ENCODE data around the gene RNF111. TPM values are rescaled to one million over a fixed set of nuclear protein-coding genes. Genes with fewer than 3 reads are reported as not detected.
"Not testable (repeated sequence)": the region's sequence is repeated elsewhere in the genome, so short reads cannot be mapped to it uniquely, and the experiment has no call there.

The RNF111 gene
- total RNA-seq, 1 donor from 2014 or later = 21.0 TPM

DNA sequence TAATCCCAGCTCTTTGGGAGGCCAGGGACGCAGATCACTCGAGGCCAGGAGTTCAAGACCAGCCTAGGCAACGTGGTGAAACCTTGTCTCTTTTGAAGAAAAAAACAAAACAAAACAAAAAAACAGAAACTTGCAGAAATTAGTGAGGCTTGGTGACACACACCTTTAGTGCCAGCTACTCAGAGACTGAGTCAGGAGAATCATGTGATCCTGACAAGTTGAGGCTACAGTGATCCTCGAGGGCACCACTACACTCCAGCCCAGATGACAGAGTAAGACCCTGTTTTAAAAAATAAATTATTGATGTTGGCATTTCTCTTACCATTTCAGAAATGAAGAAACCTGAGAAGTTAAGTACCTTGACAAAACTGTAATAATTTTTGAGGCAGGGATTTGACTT, 72.9 kb downstream of the RNF111 start:
- no peak for ATAC-seq

GRCh38 chr15:59063042-59063441, 75.6 kb downstream of the RNF111 start:
- ATAC-seq = no peak

DNA sequence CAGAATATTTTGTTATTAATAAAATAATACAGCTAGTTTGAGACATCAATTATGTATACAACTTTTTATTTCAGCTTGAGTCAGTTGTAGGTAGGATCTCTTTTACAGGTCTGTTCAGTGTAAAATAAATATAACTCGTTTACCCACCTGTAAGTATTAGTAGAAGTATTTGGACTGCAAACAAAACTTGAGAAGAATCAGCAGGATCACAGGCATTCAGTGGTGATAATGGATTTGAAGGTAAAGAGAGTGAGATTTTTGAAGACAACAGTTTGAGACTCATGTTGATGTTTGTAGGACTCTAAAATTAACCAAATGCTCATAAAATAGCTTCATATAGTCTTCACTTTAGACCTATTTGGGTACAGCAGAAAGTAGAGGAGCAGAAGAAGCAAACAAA, 82.0 kb downstream of the RNF111 start:
- no peak for ATAC-seq

GRCh38 chr15:59074607-59075006, 87.1 kb downstream of the RNF111 start:
- no peak for ATAC-seq

GRCh38 chr15:59087731-59088130, 100.3 kb downstream of the RNF111 start:
- no peak for ATAC-seq

DNA sequence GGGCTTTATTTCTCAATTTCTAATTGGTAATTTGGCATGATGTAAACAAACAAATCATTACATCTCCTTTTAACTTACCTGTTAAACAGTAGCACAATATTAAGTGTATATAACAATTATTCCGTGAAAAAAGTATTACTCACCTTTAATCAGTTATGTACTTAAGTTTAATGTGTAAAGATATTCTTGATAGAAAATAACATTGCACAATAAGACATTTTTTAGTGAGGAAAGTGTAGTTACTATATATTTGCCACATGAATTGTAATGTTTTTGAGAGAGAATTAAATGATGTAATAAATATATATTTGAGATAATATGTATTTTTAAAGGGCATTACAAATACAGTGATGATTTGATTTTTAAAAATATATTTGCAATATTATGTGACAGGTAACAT, 106.6 kb downstream of the RNF111 start:
- ATAC-seq = no peak

DNA sequence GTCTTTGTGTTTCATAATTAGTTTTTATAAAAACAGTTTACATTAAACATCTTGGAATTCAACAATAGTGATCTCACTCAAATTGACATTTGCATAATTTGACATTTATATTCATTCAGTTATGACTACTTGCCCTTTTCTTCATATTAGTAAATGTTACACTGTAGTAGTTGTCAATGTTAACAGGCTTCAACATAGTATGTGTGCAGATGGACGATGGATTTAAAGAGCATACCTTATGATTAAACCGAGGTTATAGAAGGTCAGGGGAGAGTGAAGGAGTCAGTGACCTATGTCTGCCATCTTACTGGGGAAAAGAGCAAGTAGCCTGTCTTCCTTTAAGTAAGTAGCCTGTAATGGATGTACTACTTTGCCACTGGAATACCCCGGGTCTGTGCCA, 109.0 kb downstream of the RNF111 start:
- ATAC-seq = no peak

GRCh38 chr15:59099162-59099685, 111.8 kb downstream of the RNF111 start:
- no peak for ATAC-seq

- peak; percentile 28 for ATAC-seq
Measured at GRCh38 chr15:59104602-59104911, 117.1 kb downstream of the RNF111 start.

DNA sequence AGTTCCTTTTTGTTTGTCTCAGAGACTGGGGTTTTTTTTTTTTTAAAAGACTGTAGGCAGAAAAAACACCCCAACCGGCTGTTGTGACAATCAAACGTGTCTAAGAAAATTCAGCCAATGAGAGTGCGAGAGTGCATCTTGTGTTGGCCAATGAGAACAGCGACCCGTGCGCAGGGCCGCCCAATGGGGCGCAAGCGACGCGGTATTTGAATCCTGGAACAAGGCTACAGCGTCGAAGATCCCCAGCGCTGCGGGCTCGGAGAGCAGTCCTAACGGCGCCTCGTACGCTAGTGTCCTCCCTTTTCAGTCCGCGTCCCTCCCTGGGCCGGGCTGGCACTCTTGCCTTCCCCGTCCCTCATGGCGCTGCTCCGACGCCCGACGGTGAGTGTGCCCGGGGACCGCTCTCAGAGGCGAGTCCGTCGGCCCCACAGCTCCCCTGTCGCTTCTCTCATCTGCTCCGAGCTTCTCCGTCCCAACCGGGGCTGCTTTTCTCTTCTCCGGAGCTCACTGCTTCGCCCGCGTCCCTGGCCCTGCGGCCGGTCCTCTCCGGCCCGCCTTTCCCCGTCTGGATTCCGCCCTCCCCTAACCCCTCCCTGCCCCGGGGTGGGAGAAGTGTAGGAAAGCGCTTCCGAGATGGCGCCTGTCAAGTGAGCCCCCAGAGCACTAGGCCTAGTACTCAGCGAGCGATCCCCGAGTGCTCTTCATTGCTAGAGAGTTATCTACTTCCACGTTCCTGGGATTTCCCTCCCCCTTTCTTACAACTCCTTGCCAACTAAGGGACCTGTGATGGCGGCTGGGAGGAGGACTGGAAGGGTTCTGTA, 117.7 kb downstream of the RNF111 start, which contains the start of gene CCNB2:
Gene CCNB2 (plus strand): TSS at position 235 of the 821 bp plus-strand sequence. CDS start 123 bp downstream, at position 358.
- ATAC-seq = peak; percentile 99

- ATAC-seq = no peak
Measured at GRCh38 chr15:59105854-59106253, 118.4 kb downstream of the RNF111 start.

DNA sequence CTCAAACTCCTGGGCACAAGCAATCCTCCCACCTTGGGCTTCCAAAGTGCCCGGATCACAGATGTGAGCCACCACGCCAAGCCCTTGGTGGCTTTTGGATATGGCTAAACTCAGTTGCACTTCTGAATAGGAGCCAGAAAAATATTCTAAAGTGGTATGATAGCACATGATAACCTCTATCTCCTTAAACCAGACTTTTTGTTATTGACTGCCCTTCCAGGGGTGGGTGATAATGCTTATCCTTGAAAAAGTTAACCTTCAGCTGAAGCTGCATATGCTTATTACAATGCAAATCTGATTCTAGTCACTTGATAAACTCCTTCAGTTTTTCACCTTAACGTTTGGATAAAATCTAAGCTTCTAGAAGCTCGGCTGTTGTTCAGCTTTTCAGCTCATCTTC, 123.8 kb downstream of the RNF111 start:
- ATAC-seq = no peak

DNA sequence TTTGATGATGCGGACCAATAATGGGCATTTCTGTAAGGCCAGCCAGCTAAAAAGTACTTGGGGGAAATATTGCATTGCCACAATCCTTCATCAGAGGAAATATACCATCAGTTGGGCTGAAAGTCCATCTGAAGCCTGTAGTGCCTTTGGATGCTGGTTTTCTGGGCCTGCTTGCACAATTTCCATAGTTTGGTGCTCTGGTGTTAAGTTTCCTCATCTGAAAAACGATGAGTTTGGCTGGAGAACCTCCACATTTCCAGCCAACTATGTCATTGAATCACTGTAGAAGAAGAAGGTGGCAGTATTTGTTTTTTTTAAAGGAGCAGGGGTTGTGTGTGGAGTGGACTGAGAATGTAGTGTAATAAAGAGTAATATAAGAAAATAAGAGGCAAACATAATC, 127.6 kb downstream of the RNF111 start:
- no peak for ATAC-seq

GRCh38 chr15:59116141-59116540, 128.7 kb downstream of the RNF111 start:
- ATAC-seq = no peak

DNA sequence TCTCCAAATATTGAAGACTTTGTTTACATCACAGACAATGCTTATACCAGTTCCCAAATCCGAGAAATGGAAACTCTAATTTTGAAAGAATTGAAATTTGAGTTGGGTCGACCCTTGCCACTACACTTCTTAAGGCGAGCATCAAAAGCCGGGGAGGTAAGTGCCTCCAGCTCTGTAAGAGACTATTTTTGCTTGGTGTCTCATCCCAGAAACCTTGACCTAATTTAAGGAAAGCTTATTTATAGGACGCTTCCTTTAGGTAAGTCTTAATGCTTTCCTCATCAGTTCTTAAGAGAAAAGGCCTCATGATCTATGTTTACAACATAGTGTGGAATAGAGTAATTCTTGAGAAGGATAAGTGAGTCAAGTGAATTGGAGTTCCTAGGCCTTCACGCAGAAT, 129.3 kb downstream of the RNF111 start:
- no peak for ATAC-seq

GRCh38 chr15:59119625-59120024, 132.2 kb downstream of the RNF111 start:
- no peak for ATAC-seq

GRCh38 chr15:59120937-59121336, 133.5 kb downstream of the RNF111 start:
- ATAC-seq = no peak

GRCh38 chr15:59124261-59124660, 136.8 kb downstream of the RNF111 start:
- ATAC-seq = peak; percentile 17

DNA sequence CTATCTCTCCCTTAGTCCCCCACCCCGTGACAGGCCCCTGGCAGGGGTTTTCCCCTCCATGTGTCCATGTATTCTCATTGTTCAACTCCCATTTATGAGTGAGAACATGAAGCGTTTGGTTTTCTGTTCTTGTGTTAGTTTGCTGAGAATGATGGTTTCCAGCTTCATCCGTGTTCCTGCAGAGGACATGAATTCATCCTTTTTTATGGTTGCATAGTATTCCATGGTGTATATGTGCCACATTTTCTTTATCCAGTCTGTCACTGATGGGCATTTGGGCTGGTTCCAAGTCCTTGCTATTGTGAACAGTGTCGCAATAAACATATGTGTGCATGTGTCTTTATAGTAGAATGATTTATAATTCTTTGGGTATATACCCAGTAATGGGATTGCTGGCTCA, 138.2 kb downstream of the RNF111 start:
- ATAC-seq = not testable (repeated sequence)

- ATAC-seq = not testable (repeated sequence)
Measured at GRCh38 chr15:59127255-59127654, 139.8 kb downstream of the RNF111 start.

- no peak for ATAC-seq
Measured at GRCh38 chr15:59131456-59131855, 144.0 kb downstream of the RNF111 start.

- ATAC-seq = no peak
Measured at GRCh38 chr15:59131969-59132562, 144.6 kb downstream of the RNF111 start.

DNA sequence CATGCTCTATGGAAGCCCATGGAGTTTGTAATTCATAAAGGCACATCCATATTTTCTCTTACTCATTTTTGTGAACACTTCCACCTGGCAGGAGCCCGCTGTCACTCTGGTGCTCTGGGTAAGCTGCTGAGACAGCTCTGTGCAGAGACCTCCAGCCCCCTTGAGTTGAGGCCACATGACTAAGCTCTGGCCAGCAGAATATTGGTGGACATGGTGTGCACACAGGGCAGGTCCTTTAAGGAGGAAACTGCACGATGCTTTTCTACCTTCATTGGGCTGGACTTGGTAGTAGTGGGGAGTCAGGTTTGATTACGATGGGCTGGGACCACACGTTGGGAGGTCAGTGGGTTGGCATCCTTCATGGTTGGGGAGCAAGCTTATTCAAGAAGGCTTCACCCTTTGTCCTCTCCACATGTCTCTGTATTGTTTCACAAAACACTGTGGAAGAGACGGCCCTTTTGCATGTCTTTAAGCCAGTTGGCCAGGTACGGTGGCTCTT, 146.5 kb downstream of the RNF111 start:
- no peak for ATAC-seq

DNA sequence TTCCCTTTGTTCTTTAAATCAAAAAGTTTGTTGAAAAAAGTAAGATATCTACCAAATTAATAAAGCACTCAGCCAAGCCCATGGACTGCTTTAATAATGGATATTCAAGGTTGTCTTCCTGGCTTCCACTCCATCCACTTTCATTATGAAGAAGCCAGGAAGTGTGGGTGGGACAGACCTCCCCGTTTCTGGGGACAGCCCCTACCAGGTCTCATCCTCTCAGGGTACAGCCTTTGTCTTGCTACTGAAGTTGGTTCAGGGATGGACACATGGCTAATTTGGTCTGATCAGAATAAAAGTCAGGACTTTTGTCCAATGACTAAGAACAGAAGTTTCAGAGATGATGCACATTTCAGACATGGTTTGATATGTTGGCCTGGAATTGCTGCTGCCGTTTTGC, 150.1 kb downstream of the RNF111 start:
- no peak for ATAC-seq
